Adrenal gland (tissue), 12 donors: ENCODE results near the gene MTUS2. TPM values are rescaled to one million over a fixed set of nuclear protein-coding genes. Genes with fewer than 3 reads are reported as not detected.

Experiments
- DNase-seq, 7 donors: peaks; one replicate each; pipeline ENCODE4 v3.0.0-alpha.2; 2019 to 2020
- H3K27ac ChIP-seq, 5 donors: fragments of 200-600 bp; sonication (generic) in 4 of 5; 1 replicate in 3 of 5; 2 replicates in 2 of 5; pipeline versions ENCODE4 v1.5.1 to v1.8.0; 2016 to 2020; ENCODE audit warnings: mild to moderate bottlenecking in 1 of 5
- H3K27me3 ChIP-seq: fragments of 200-600 bp; 2 replicates; pipeline ENCODE4 v1.8.0; 2021
- H3K36me3 ChIP-seq, 2 donors: fragments of 200-600 bp; replicated peaks in 1 of 2; 1 replicate in 1 of 2; 2 replicates in 1 of 2; pipeline versions ENCODE4 v1.5.1 to v1.8.0; 2018 to 2022
- H3K4me1 ChIP-seq, 2 donors: fragments of 200-600 bp; replicated peaks in 1 of 2; 1 replicate in 1 of 2; 2 replicates in 1 of 2; pipeline versions ENCODE4 v1.5.1 to v1.8.0; 2018 to 2021
- H3K4me3 ChIP-seq, 4 donors: fragments of 200-600 bp; sonication (generic) in 3 of 4; one replicate each; pipeline ENCODE4 v1.5.1; 2016 to 2018
- H3K9me3 ChIP-seq, 3 donors: fragments of 200-600 bp; sonication (generic) in 1 of 3; replicated peaks in 1 of 3; 1 replicate in 2 of 3; 2 replicates in 1 of 3; pipeline versions ENCODE4 v1.5.1 to v1.8.0; 2016 to 2021
- CTCF ChIP-seq, 6 experiments: fragments of 450-650 bp in 4 of 6; fragments of 200-600 bp in 2 of 6; sonication (generic) in 1 of 6; IDR thresholded peaks; 1 replicate in 5 of 6; 2 replicates in 1 of 6; pipeline versions ENCODE4 v1.5.1 to v1.8.0; 2016 to 2021; ENCODE audit warnings: antibody characterized with exemption in 6 of 6, mild to moderate bottlenecking in 2 of 6, moderate library complexity in 1 of 6
- POLR2A ChIP-seq, 2 donors: fragments of 450-650 bp; IDR thresholded peaks; one replicate each; pipeline ENCODE4 v1.6.1; 2017; ENCODE audit warnings: antibody characterized with exemption in 2 of 2, mild to moderate bottlenecking in 2 of 2, moderate library complexity in 1 of 2
- WGBS, 4 donors: extraction: QIAGEN DNeasy Blood & Tissue Kit in 2 of 4; methylation state at CpG; one replicate each; pipeline versions ENCODE4 v1.1.5 to v1.1.7; 2013 to 2017; 5-methylcytosine and 5-hydroxymethylcytosine counted together
- intact Hi-C, 2 donors: fragments of 100-400 bp; cut with DNase I; formaldehyde crosslinking; loops; one replicate each; pipeline versions ENCODE4 v1.14.1 to v1.15.0; 2022 to 2023
- polyA plus RNA-seq, 3 donors: library from polyadenylated mRNA; stranded (reverse); fragments of 200-250 nt in 2 of 3; fragments of 350-450 nt in 1 of 3; fragmentation: Illumina TruSeq in 1 of 3; extraction: RNeasy Lipid Tissue Mini Kit (QIAGEN cat#74804) in 1 of 3; gene quantifications; one replicate each; pipeline ENCODE4 v1.2.3, GENCODE V29; 2013 to 2014
- total RNA-seq, 9 donors: library from RNA; depleted of rRNA in 4 of 9; stranded (reverse); fragments of >200 nt in 4 of 9; fragments of 120-200 nt in 1 of 9; fragmentation: NEBNext Ultra II Directional in 1 of 9; extraction: Animal tissue kit (Norgen Biotek cat#: 25700) in 1 of 9; gene quantifications; one replicate each; pipeline versions ENCODE4 v1.1.0 to v1.2.4, GENCODE V29; 2013 to 2023
- donor health status: healthy with polysubstance abuse.
- donor health status: Bipolar disorder and iron deficiency.
- donor health status: DM: yes; HTN: yes; CAD: no.
- donor health status: DM: no; HTN: no; CAD: no.
- donor health status: DM: no; HTN: no; CAD: no.
- donor health status: DM: yes; HTN: yes; CAD: no.

Gene MTUS2
- total and polyA plus RNA-seq, 12 donors = 0.07 to 0.24 (median 0.14) TPM; not detected in 5

GRCh38 chr13:29527916-29528315, 707.8 kb downstream of the MTUS2 start:
- Histone ChIP-seq H3K27me3 (no peaks in the 10 kb centered on the region), H3K36me3 (peaks cover 0 to 4% of the 10 kb centered on the region in 2 donors), H3K27ac (no peak overlapping the region), H3K4me3 (no peak overlapping the region), H3K9me3 (no peaks in the 10 kb centered on the region), H3K4me1 (no peaks in the 10 kb centered on the region)
- 86 to 98% (median 95%) methylated on average over 1 to 5 of the region's 5 CpGs for WGBS, 4 donors
- TF ChIP-seq POLR2A (IDR thresholded peaks at IDR 0.05) (no peak), CTCF (IDR thresholded peaks at IDR 0.05) (no peak)
- intact Hi-C loops = no loop called here
- DNase-seq = no peak

GRCh38 chr13:29529754-29530153, 709.6 kb downstream of the MTUS2 start:
- H3K9me3 ChIP-seq = no peaks in the 10 kb centered on the region
- no peak overlapping the region for H3K27ac ChIP-seq
- no peaks in the 10 kb centered on the region for H3K27me3 ChIP-seq
- peaks cover 0 to 4% of the 10 kb centered on the region in 2 donors for H3K36me3 ChIP-seq
- no peak for DNase-seq
- no peaks in the 10 kb centered on the region for H3K4me1 ChIP-seq
- TF ChIP-seq POLR2A (IDR thresholded peaks at IDR 0.05) (no peak), CTCF (IDR thresholded peaks at IDR 0.05) (no peak)
- intact Hi-C loops = no loop called here
- WGBS, 4 donors = 95 to 96% (median 96%) methylated on average over 5 of the region's 5 CpGs
- H3K4me3 ChIP-seq = no peak overlapping the region

GRCh38 chr13:29530901-29531300, 710.8 kb downstream of the MTUS2 start:
- Histone ChIP-seq H3K9me3 (no peaks in the 10 kb centered on the region), H3K27me3 (no peaks in the 10 kb centered on the region), H3K4me1 (no peaks in the 10 kb centered on the region), H3K27ac (no peak overlapping the region), H3K36me3 (peaks cover 0 to 4% of the 10 kb centered on the region in 2 donors), H3K4me3 (no peak overlapping the region)
- DNase-seq = no peak
- WGBS, 4 donors = 90 to 95% (median 94%) methylated on average over 5 of the region's 5 CpGs
- TF ChIP-seq CTCF (IDR thresholded peaks at IDR 0.05) = no peak
- TF ChIP-seq POLR2A (IDR thresholded peaks at IDR 0.05) = no peak
- intact Hi-C loops = no loop called here

GRCh38 chr13:29532116-29532515, 712.0 kb downstream of the MTUS2 start:
- Histone ChIP-seq H3K9me3 (no peaks in the 10 kb centered on the region), H3K27ac (no peak overlapping the region), H3K27me3 (no peaks in the 10 kb centered on the region), H3K36me3 (peaks cover 0 to 4% of the 10 kb centered on the region in 2 donors), H3K4me3 (no peak overlapping the region), H3K4me1 (no peaks in the 10 kb centered on the region)
- no peak for DNase-seq
- intact Hi-C loops = no loop called here
- no peak for TF ChIP-seq CTCF (IDR thresholded peaks at IDR 0.05)
- no peak for TF ChIP-seq POLR2A (IDR thresholded peaks at IDR 0.05)
- 84 to 95% (median 88%) methylated on average over 5 of the region's 5 CpGs for WGBS, 4 donors
